ENCODE results near the gene TBC1D1. TPM values are rescaled to one million over a fixed set of nuclear protein-coding genes. Genes with fewer than 3 reads are reported as not detected.

Gene TBC1D1
- total and polyA plus RNA-seq, 2 of the 8 experiments (the other 6 are each of a cell fraction or from before 2014, with no cell fraction given): 96.9 to 162 TPM

DNA sequence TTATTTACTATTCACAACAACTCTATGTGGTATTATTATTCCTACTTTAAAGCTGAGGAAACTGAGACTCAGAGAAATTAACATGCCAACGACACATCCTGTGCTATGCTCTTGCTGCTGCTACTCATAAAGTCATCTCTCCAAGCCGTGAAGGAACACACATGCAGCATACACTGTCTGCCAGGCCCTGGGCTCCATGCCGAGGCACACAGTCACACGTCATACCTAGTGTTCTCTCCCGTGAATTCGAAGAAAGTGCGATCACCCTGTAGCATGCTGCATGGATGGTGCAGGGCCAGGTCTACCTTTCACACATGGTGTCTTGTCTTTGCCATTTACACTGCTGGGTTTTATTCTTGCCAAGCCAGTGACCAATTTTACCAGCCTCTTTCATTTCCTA lies 34.1 kb downstream of the TBC1D1 start:
- 0 out of 2 replicates have a peak overlapping the region, but pooled peaks have one; percentile 5 for H2BK12ac ChIP-seq (ENCODE audit: low read depth, low read length)
- peak overlapping the region; percentile 36; the same call in 1 of the 2 replicates for H3K18ac ChIP-seq (ENCODE audit: extremely low read depth, low read length)
- CTCF ChIA-PET (ENCODE audit: partially characterized antibody): no interaction called here
- no peaks in the 10 kb centered on the region for H3K36me3 ChIP-seq (ENCODE audit: control insufficient read depth in 2 of 4, insufficient read depth in 4 of 4, low read length in 3 of 4)
- H3K4ac ChIP-seq (replicated peaks; ENCODE audit: insufficient read length, low read depth, low read length): no peak overlapping the region
- no peaks in the 10 kb centered on the region for H3K79me1 ChIP-seq (ENCODE audit: low read depth, low read length)
- H3K27ac ChIP-seq (ENCODE audit: low read depth, low read length): no peak overlapping the region
- H3K9ac ChIP-seq (replicated peaks in 1 of 4; ENCODE audit: extremely low read depth in 1 of 4, low read depth in 3 of 4, low read length in 3 of 4): no peak overlapping the region
- no peak overlapping the region for H2AK5ac ChIP-seq (ENCODE audit: low read depth, low read length)
- no peak for DNase-seq (ENCODE audit: low read depth in 1 of 2, low spot score in 2 of 2)
- TF ChIP-seq, protein P1, sequence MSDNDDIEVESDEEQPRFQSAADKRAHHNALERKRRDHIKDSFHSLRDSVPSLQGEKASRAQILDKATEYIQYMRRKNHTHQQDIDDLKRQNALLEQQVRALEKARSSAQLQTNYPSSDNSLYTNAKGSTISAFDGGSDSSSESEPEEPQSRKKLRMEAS (IDR thresholded peaks at IDR 0.05): no peak
- TF ChIP-seq TAF1 (IDR thresholded peaks at IDR 0.05; ENCODE audit: low read depth, low read length) (no peak), BACH1 (IDR thresholded peaks at IDR 0.05; ENCODE audit: low read length) (no peak), BCL11A (IDR thresholded peaks at IDR 0.05; ENCODE audit: low read depth in 2 of 2, low read length in 2 of 2) (no peak), HDAC2 (IDR thresholded peaks at IDR 0.05; ENCODE audit: borderline replicate concordance in 1 of 2, low read depth in 2 of 2, low read length in 2 of 2) (no peak), YY1 (IDR thresholded peaks at IDR 0.05; ENCODE audit: low read depth, low read length) (no peak)
- TF ChIP-seq, protein P2, sequence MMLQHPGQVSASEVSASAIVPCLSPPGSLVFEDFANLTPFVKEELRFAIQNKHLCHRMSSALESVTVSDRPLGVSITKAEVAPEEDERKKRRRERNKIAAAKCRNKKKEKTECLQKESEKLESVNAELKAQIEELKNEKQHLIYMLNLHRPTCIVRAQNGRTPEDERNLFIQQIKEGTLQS (IDR thresholded peaks at IDR 0.05; ENCODE audit: insufficient read depth, low read depth, low read length): no peak
- H2BK15ac ChIP-seq (ENCODE audit: low read length): no peak overlapping the region
- H3K14ac ChIP-seq (ENCODE audit: insufficient read length): no peak overlapping the region
- no peak overlapping the region for H3K56ac ChIP-seq (replicated peaks; ENCODE audit: insufficient read length, low read depth, low read length)
- no peaks in the 10 kb centered on the region for H3K27me3 ChIP-seq (replicated peaks in 1 of 4; ENCODE audit: control insufficient read depth in 3 of 4, extremely low read depth in 1 of 4, insufficient read depth in 3 of 4, low read length in 3 of 4)
- no peak for FAIRE-seq
- no peak overlapping the region for H4K8ac ChIP-seq (ENCODE audit: extremely low read depth, insufficient read depth, low read length)
- POLR2A ChIA-PET (ENCODE audit: partially characterized antibody): no interaction called here
- no peak overlapping the region for H4K5ac ChIP-seq (ENCODE audit: insufficient read length, low read depth, low read length)
- H2BK5ac ChIP-seq (ENCODE audit: low read depth, low read length): no peak overlapping the region
- no peaks in the 10 kb centered on the region for H3K9me3 ChIP-seq (ENCODE audit: insufficient read depth in 2 of 2, low read depth in 1 of 2, low read length in 1 of 2)
- H3K79me2 ChIP-seq (ENCODE audit: control insufficient read depth in 1 of 2, insufficient read depth in 2 of 2, low read length in 2 of 2): no peaks in the 10 kb centered on the region
- H4K91ac ChIP-seq (replicated peaks; ENCODE audit: insufficient read length, low read length): peak overlapping the region; percentile 68
- no peaks in the 10 kb centered on the region for H3K23me2 ChIP-seq (ENCODE audit: low read depth, low read length)
- H2AFZ ChIP-seq (ENCODE audit: low read length): no peak overlapping the region
- H3K23ac ChIP-seq (ENCODE audit: insufficient read length): no peak overlapping the region
- H3K4me3 ChIP-seq (ENCODE audit: extremely low read depth in 1 of 4, insufficient read depth in 2 of 4, low read depth in 3 of 4, low read length in 4 of 4): no peak overlapping the region
- H2BK120ac ChIP-seq (replicated peaks; ENCODE audit: low read depth, low read length): no peak overlapping the region
- H3K4me2 ChIP-seq (ENCODE audit: insufficient read depth in 1 of 2, low read depth in 2 of 2, low read length in 2 of 2): peak overlapping the region in 1 of 2 experiments; percentile 5; a peak in 1 of 4 replicates
- WGBS, 2 experiments (ENCODE audit: extremely low coverage in 1 of 2, insufficient coverage in 1 of 2, insufficient read length in 1 of 2, insufficient replicate concordance in 2 of 2, low coverage in 1 of 2, low lambda C conversion rate in 2 of 2, missing lambda C conversion rate in 1 of 2): 70% methylated on average over 7 of the region's 7 CpGs; no CpG with 5 or more reads in 1 of the 2 experiments
- H2BK20ac ChIP-seq (ENCODE audit: low read length): no peak overlapping the region
- H3K4me1 ChIP-seq (replicated peaks in 1 of 4; ENCODE audit: control insufficient read depth in 3 of 4, insufficient read depth in 4 of 4, low read length in 3 of 4): peaks cover 0 to 3% (median 0%) of the 10 kb centered on the region in 4 experiments; a peak in 1 of 7 replicates
- H4K20me1 ChIP-seq (replicated peaks in 1 of 2; ENCODE audit: control insufficient read depth in 1 of 2, insufficient read depth in 2 of 2, low read length in 2 of 2): no peaks in the 10 kb centered on the region
